Measurements from ENCODE around the gene NUMA1.

The NUMA1 gene

DNA sequence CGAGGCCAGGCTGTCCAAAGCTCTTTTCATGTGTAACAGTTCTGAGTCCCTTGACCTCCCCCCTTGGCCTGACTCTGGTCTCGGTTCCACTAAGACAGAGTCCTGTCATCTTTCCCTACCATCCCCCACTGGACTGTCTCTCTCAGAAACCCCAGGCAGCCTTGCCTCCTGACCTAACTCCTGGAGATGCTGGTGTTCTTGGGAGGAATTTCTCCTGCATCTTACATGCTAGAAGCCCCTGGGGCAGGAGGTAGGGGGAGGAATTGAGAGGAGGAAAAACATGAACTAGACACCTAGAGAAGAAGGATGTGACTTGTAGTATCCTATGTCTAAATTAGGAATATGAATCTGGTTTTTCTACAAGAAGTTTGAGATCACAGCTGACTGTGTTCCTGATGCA, 82.3 kb downstream of the NUMA1 start:
- DNase-seq = no peak
- Histone ChIP-seq H3K36me3 (replicated peaks) (peaks cover 42% of the 10 kb centered on the region), H3K4me3 (ENCODE audit: low read depth, low read length) (no peak overlapping the region), H3K27ac (no peak overlapping the region), H3K27me3 (replicated peaks) (no peaks in the 10 kb centered on the region)
- no peak for TF ChIP-seq CTCF (IDR thresholded peaks at IDR 0.05; ENCODE audit: low read depth, low read length, missing control alignments)
- in situ Hi-C loops (cut with HindIII; ENCODE audit: low pct_ligation_motif_present, low sequenced_read_pairs) = no loop called here

DNA sequence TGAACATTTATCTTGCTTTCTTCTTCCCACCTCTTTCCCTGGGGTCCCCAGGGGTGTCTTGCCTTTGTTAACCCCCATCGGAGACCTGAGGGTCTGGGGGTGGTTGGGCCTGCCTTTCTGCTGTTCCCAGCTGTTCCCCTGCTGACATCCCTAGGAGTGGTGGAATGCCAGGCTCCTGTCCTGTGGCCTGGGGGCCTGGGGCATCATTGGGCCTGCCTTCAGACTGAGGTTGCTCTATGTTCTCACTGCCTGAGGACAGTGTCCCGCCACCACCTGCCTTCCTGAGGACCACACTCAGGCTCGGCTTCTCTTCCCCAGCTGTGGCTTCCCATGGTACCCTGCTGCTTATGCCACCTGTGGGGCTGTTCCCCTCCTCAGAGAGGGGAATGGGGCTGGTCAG, 82.7 kb downstream of the NUMA1 start:
- in situ Hi-C loops (cut with HindIII; ENCODE audit: low pct_ligation_motif_present, low sequenced_read_pairs) = no loop called here
- Histone ChIP-seq H3K27ac (no peak overlapping the region), H3K27me3 (replicated peaks) (no peaks in the 10 kb centered on the region), H3K36me3 (replicated peaks) (peaks cover 37% of the 10 kb centered on the region), H3K4me3 (ENCODE audit: low read depth, low read length) (no peak overlapping the region)
- DNase-seq = no peak
- no peak for TF ChIP-seq CTCF (IDR thresholded peaks at IDR 0.05; ENCODE audit: low read depth, low read length, missing control alignments)

DNA sequence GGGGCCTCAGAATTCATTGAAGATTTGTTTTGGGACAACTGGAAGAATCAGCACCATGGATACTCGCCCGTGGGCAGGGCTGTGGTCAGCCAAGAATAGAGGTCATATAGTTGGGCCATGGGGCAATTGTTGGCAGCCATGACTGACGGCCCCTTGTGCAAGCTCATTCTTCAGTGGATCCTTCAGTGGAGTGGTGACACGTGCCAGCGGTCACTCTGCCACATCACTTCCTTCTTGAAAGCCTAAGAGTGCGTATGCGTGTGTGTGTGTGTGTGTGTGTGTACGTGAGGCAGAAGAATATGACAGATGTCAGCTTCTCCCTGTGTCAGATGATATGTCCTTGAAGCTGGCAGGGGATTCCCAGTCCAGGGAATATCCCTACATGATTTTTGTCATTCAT, 83.4 kb downstream of the NUMA1 start:
- in situ Hi-C loops (cut with HindIII; ENCODE audit: low pct_ligation_motif_present, low sequenced_read_pairs) = no loop called here
- Histone ChIP-seq H3K27me3 (replicated peaks) (no peaks in the 10 kb centered on the region), H3K4me3 (ENCODE audit: low read depth, low read length) (no peak overlapping the region), H3K27ac (no peak overlapping the region), H3K36me3 (replicated peaks) (peaks cover 33% of the 10 kb centered on the region)
- DNase-seq = no peak
- no peak for TF ChIP-seq CTCF (IDR thresholded peaks at IDR 0.05; ENCODE audit: low read depth, low read length, missing control alignments)

- no peak overlapping the region for H3K4me3 ChIP-seq (ENCODE audit: low read depth, low read length)
- no peaks in the 10 kb centered on the region for H3K27me3 ChIP-seq (replicated peaks)
- peaks cover 29% of the 10 kb centered on the region for H3K36me3 ChIP-seq (replicated peaks)
- no peak for TF ChIP-seq CTCF (IDR thresholded peaks at IDR 0.05; ENCODE audit: low read depth, low read length, missing control alignments)
- no peak overlapping the region for H3K27ac ChIP-seq
- no peak for DNase-seq
- in situ Hi-C loops (cut with HindIII; ENCODE audit: low pct_ligation_motif_present, low sequenced_read_pairs) = no loop called here
These were observed 83.8 kb downstream of the NUMA1 start for GRCh38 chr11:71996517-71996916.

- Histone ChIP-seq H3K36me3 (replicated peaks) (peaks cover 25% of the 10 kb centered on the region), H3K4me3 (ENCODE audit: low read depth, low read length) (no peak overlapping the region), H3K27me3 (replicated peaks) (no peaks in the 10 kb centered on the region), H3K27ac (no peak overlapping the region)
- TF ChIP-seq CTCF (IDR thresholded peaks at IDR 0.05; ENCODE audit: low read depth, low read length, missing control alignments) = no peak
- in situ Hi-C loops (cut with HindIII; ENCODE audit: low pct_ligation_motif_present, low sequenced_read_pairs) = no loop called here
- DNase-seq = no peak
These were observed 84.5 kb downstream of the NUMA1 start for GRCh38 chr11:71995726-71996291.

GRCh38 chr11:71994786-71995185, 85.6 kb downstream of the NUMA1 start:
- Histone ChIP-seq H3K36me3 (replicated peaks) (peaks cover 24% of the 10 kb centered on the region), H3K4me3 (ENCODE audit: low read depth, low read length) (no peak overlapping the region), H3K27ac (no peak overlapping the region), H3K27me3 (replicated peaks) (no peaks in the 10 kb centered on the region)
- DNase-seq = no peak
- in situ Hi-C loops (cut with HindIII; ENCODE audit: low pct_ligation_motif_present, low sequenced_read_pairs) = no loop called here
- TF ChIP-seq CTCF (IDR thresholded peaks at IDR 0.05; ENCODE audit: low read depth, low read length, missing control alignments) = no peak

All from brain microvascular endothelial cell (primary cell).